HepG2 (cell line): ENCODE results near the gene NEK7. TPM values are rescaled to one million over a fixed set of nuclear protein-coding genes. Genes with fewer than 3 reads are reported as not detected.

Experiments
- ATAC-seq: fragments of 200-7000 bp; cut with Tn5 transposase; 3 replicates; pipeline ENCODE4 v1.9.1; 2020; ENCODE audit warnings: mild to moderate bottlenecking, moderate library complexity
- BruUV-seq: library from RNA; stranded (reverse); fragments of 400-500 nt; replicated peaks from 2 replicates; lab custom pipeline; 2021; lab: Mats Ljungman, UMichigan
- CTCF ChIA-PET: fragments of 300-600 bp; formaldehyde crosslinking; extraction: SDS; loops from one replicate; lab custom pipeline; 2021; ENCODE audit warnings: low total read pairs, inconsistent platforms, low intra/inter-chr PET ratio; lab: Yijun Ruan, JAX
- POLR2A ChIA-PET: fragments of 350-600 bp; sonication (Branson Sonifier 250); formaldehyde crosslinking; loops from one replicate; lab custom pipeline; 2020; ENCODE audit warnings: antibody characterized with exemption, inconsistent platforms; lab: Yijun Ruan, JAX
- DNase-seq: peaks from one replicate; pipeline ENCODE4 v3.0.0-alpha.2; 2015; ENCODE audit warnings: low spot score
- FAIRE-seq: peaks from 3 replicates; lab custom pipeline; 2011; peaks lifted over from hg19 to GRCh38; lab: Jason Lieb, UNC
- H2AFZ ChIP-seq: one replicate; pipeline ENCODE4 v1.6.1; 2011; ENCODE audit warnings: low read length, inconsistent platforms
- H3K27ac ChIP-seq: fragments of 300-600 bp; 3 replicates; pipeline ENCODE4 v1.8.0; 2011; ENCODE audit warnings: mixed run types, mild to moderate bottlenecking, mixed read lengths, low read length, inconsistent platforms; ENCODE audit not compliant: insufficient read depth; ENCODE audit errors: extremely low read length
- H3K27me3 ChIP-seq, 2 experiments: fragments of 200-600 bp in 1 of 2; 2 replicates in 1 of 2; 3 replicates in 1 of 2; pipeline versions ENCODE4 v1.6.0 to v1.8.0; 2011; ENCODE audit warnings: low read length in 2 of 2, mild to moderate bottlenecking in 2 of 2, moderate library complexity in 2 of 2, inconsistent platforms in 1 of 2; ENCODE audit not compliant: insufficient read depth in 2 of 2, control insufficient read depth in 1 of 2
- H3K36me3 ChIP-seq, 2 experiments: fragments of 200-600 bp in 1 of 2; replicated peaks in 1 of 2; 2 replicates in 1 of 2; 3 replicates in 1 of 2; pipeline versions ENCODE4 v1.5.1 to v1.8.0; 2011; ENCODE audit warnings: low read length in 2 of 2, inconsistent platforms in 1 of 2; ENCODE audit not compliant: insufficient read depth in 2 of 2, control insufficient read depth in 1 of 2
- H3K4me1 ChIP-seq: 2 replicates; pipeline ENCODE4 v1.5.1; 2012; ENCODE audit warnings: low read length, inconsistent platforms; ENCODE audit not compliant: insufficient read depth
- H3K4me2 ChIP-seq: 2 replicates; pipeline ENCODE4 v1.6.0; 2011; ENCODE audit warnings: low read depth, low read length, inconsistent platforms
- H3K4me3 ChIP-seq, 3 experiments: fragments of 200-600 bp in 1 of 3; sonication (generic), shearing (Covaris generic) in 1 of 3; replicated peaks in 1 of 3; 2 replicates each; pipeline ENCODE4 v1.5.1; 2011 to 2016; ENCODE audit warnings: low read length in 3 of 3, inconsistent platforms in 2 of 3, low read depth in 2 of 3, mild to moderate bottlenecking in 2 of 3, control low read depth in 1 of 3, mixed read lengths in 1 of 3; ENCODE audit not compliant: insufficient read depth in 1 of 3
- H3K79me2 ChIP-seq: one replicate; pipeline ENCODE4 v1.6.1; 2011; ENCODE audit warnings: low read length, inconsistent platforms; ENCODE audit not compliant: insufficient read depth
- H3K9ac ChIP-seq: 2 replicates; pipeline ENCODE4 v1.6.0; 2011; ENCODE audit warnings: mild to moderate bottlenecking, low read depth, low read length, inconsistent platforms; ENCODE audit not compliant: insufficient read depth
- H3K9me3 ChIP-seq: 2 replicates; pipeline ENCODE4 v1.5.1; 2012; ENCODE audit warnings: mild to moderate bottlenecking, low read length
- H4K20me1 ChIP-seq: 2 replicates; pipeline ENCODE4 v1.6.0; 2011; ENCODE audit warnings: inconsistent platforms, mild to moderate bottlenecking, low read length, moderate library complexity; ENCODE audit not compliant: insufficient read depth
- AKAP8 ChIP-seq: sonication (generic); formaldehyde crosslinking; IDR thresholded peaks from 2 replicates; pipeline ENCODE4 v1.5.1; 2020; ENCODE audit warnings: mild to moderate bottlenecking, missing genetic modification reagents
- ELF1 ChIP-seq: sonication (generic); formaldehyde crosslinking; IDR thresholded peaks from 2 replicates; pipeline ENCODE4 v1.4.0; 2020; ENCODE audit warnings: missing genetic modification reagents
- NCOA1 ChIP-seq: sonication (generic); formaldehyde crosslinking; IDR thresholded peaks from 2 replicates; pipeline ENCODE4 v1.9.0; 2021; ENCODE audit warnings: missing genetic modification reagents
- PHF20 ChIP-seq: sonication (generic); formaldehyde crosslinking; IDR thresholded peaks from 2 replicates; pipeline ENCODE4 v1.5.0; 2020; ENCODE audit warnings: mild to moderate bottlenecking, missing genetic modification reagents
- SP1 ChIP-seq, 2 experiments: fragments of 450-650 bp in 1 of 2; sonication (generic) in 1 of 2; formaldehyde crosslinking in 1 of 2; IDR thresholded peaks; 2 replicates each; pipeline versions ENCODE4 v1.4.0 to v1.6.1; 2016 to 2020; ENCODE audit warnings: missing genetic modification reagents in 1 of 2
- TGIF2 ChIP-seq: IDR thresholded peaks from 2 replicates; pipeline ENCODE4 v1.6.1; 2016; ENCODE audit warnings: control low read depth, missing compliant biosample characterization
- TMF1 ChIP-seq: sonication (generic); formaldehyde crosslinking; IDR thresholded peaks from 2 replicates; pipeline ENCODE4 v1.8.1; 2022; ENCODE audit warnings: low read depth, missing genetic modification reagents
- ZIK1 ChIP-seq: sonication (generic); formaldehyde crosslinking; IDR thresholded peaks from 2 replicates; pipeline ENCODE4 v1.5.0; 2020; ENCODE audit warnings: mild to moderate bottlenecking, low read depth, missing genetic modification reagents, borderline replicate concordance
- ZKSCAN1 ChIP-seq: fragments of 150-350 bp; IDR thresholded peaks from 2 replicates; pipeline ENCODE4 v1.6.1; 2014; ENCODE audit warnings: low read length
- ZNF337 ChIP-seq: sonication (generic); formaldehyde crosslinking; IDR thresholded peaks from 2 replicates; pipeline ENCODE4 v1.5.1; 2020; ENCODE audit warnings: missing genetic modification reagents, low read depth, mild to moderate bottlenecking, borderline replicate concordance
- ZNF781 ChIP-seq: sonication (generic); formaldehyde crosslinking; IDR thresholded peaks from 2 replicates; pipeline ENCODE4 v1.5.1; 2020; ENCODE audit warnings: borderline replicate concordance, mild to moderate bottlenecking, missing genetic modification reagents; ENCODE audit errors: not compliant biosample characterization
- ZSCAN21 ChIP-seq: sonication (generic); formaldehyde crosslinking; IDR thresholded peaks from 2 replicates; pipeline ENCODE4 v1.8.0; 2022; ENCODE audit warnings: mild to moderate bottlenecking, missing genetic modification reagents, moderate library complexity, borderline replicate concordance
- WGBS: methylation state at CpG from one replicate; pipeline ENCODE4 v1.1.6; 2017; ENCODE audit warnings: low lambda C conversion rate; 5-methylcytosine and 5-hydroxymethylcytosine counted together
- in situ Hi-C: cut with HindIII; loops from 2 replicates; pipeline ENCODE4 v1.10.0; 2017; ENCODE audit warnings: low pct_unique_long_range_greater_than_20kb; ENCODE audit not compliant: extremely low pct_ligation_motif_present
- intact Hi-C: fragments of 100-400 bp; cut with micrococcal nuclease; formaldehyde crosslinking; loops from one replicate; pipeline ENCODE4 v1.10.0; 2022; ENCODE audit not compliant: unreplicated experiment
- polyA plus RNA-seq, 8 experiments: library from polyadenylated mRNA; depleted of rRNA in 3 of 8; stranded (reverse) in 7 of 8; unstranded in 1 of 8; fragments of >200 nt; fragmentation: Illumina TruSeq in 4 of 8; extraction: Trizol in 4 of 8; gene quantifications; 2 replicates each; pipeline versions ENCODE4 v1.2.1 to v1.2.3, GENCODE V29; 2011 to 2016; ENCODE audit warnings: low read depth in 4 of 8, missing spikeins in 1 of 8, mixed read lengths in 1 of 8; ENCODE audit not compliant: insufficient read depth in 1 of 8
- total RNA-seq, 5 experiments: library from RNA; depleted of rRNA; stranded (reverse); fragments of >200 nt; fragmentation: Illumina TruSeq; extraction: Trizol; gene quantifications; 2 replicates each; pipeline ENCODE4 v1.2.3, GENCODE V29; 2016; ENCODE audit warnings: low read depth in 1 of 5

NEK7 gene
- total and polyA plus RNA-seq, 2 of the 13 experiments (the other 11 are each of a cell fraction or from before 2014, with no cell fraction given), result 18.1 to 19.2 TPM

DNA sequence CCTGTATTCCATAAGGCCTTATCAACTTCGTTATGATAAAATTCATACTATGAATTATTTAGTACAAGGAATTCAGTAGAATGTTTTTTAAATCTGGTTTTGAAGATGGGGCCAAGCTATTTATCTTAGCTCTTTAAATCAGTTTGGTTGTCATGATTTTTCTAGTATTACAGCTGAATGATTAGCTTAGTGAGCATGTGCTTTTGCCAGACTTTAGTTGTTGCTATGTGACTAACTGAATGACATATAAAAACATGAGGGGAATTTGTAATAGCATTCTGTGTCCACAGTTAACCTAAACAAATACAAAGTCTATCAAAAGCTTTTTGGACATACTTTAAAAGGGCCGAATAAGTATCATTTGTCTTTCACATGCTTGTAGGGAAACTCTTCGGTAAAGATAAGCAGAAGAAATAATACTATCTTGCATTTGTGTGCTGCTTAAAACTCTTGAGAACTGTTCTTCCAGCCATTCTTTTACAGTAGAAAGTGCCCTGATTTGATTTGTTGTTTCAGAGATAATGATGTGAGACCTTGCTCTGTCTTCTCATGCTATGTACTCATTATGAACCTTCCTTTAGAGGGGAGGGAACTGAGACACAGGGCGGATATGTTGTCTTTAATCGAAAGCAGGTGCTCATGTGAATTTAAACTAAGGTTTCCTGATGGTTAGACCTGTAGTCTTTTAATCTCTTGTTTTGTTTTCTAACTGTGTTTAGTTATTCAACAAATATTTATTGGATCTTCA lies 18.8 kb downstream of the NEK7 start:
- peaks cover 33% of the 10 kb centered on the region for H3K79me2 ChIP-seq
- in situ Hi-C loops, result no loop called here
- H3K4me2 ChIP-seq, result no peak overlapping the region
- H3K36me3 ChIP-seq, result no peaks in the 10 kb centered on the region
- POLR2A ChIA-PET, result no interaction called here
- BruUV-seq, result no TSS peak
- no peak overlapping the region for H3K27ac ChIP-seq
- no peak overlapping the region for H3K9ac ChIP-seq
- no peak overlapping the region for H3K4me3 ChIP-seq
- intact Hi-C loops, result no loop called here
- ATAC-seq, result no peak
- H3K4me1 ChIP-seq, result peaks cover 5% of the 10 kb centered on the region; the same call in 1 of the 2 replicates
- TF ChIP-seq TGIF2 (CRISPR knock-in tag) (no peak), TMF1 (CRISPR knock-in tag) (no peak), AKAP8 (CRISPR knock-in tag) (no peak), ZNF337 (CRISPR knock-in tag) (no peak), ZNF781 (CRISPR knock-in tag) (no peak), ZIK1 (CRISPR knock-in tag) (no peak), NCOA1 (CRISPR knock-in tag) (no peak), PHF20 (no peak), ZKSCAN1 (no peak), SP1 (IDR thresholded peaks at IDR 0.05) (no peak), SP1 (CRISPR knock-in tag; IDR thresholded peaks at IDR 0.05) (no peak), ZSCAN21 (CRISPR knock-in tag) (no peak), ELF1 (no peak)
- TF ChIP-seq, all 625 proteins: peak for 0
- WGBS, result 91% methylated on average over 5 of the region's 5 CpGs
- Histone ChIP-seq H3K27me3 (no peaks in the 10 kb centered on the region), H4K20me1 (no peaks in the 10 kb centered on the region), H2AFZ (no peak overlapping the region), H3K9me3 (no peaks in the 10 kb centered on the region)
- no peak for DNase-seq
- CTCF ChIA-PET, result no interaction called here
- FAIRE-seq, result no peak
